ENCODE data around the gene PPP1R9A.

The PPP1R9A gene

DNA sequence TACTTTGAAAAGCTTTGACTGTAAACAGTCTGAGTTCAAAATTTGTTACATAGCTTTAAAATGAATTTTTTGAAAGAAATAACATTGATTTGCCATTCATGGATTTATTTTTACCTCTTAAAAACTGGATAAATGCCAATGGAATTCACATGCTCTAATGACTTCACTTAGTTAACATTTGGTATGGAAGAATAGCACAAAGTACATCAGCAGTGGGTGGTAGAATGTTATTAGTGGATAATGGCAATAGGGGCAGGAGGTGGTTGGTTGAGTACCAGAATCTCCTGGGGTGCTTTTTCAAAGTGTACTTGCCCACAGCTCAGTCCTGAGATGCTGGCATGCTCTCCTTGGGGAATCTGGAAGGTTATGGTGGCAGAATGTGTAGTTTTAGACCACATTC, 4.7 kb downstream of the PPP1R9A start:
- DNase-seq = no peak

DNA sequence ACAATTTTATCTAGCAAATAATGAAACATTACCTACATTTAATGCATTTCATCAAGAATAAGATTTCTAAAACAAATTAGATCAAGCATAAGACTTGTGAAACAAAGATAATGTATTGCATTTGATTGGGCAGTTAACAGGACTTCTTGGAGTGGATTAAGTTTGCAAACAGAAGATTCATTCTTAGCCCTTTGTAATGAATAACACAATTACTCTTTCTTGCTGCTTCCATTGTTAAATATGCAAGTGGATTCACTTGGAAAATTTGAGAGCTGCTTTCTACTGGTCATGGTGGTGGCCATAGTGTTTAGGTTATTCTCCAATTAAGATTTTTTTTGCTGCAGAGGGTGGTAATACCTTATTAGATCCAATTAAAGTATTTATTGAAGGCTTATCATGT, 6.0 kb downstream of the PPP1R9A start:
- DNase-seq = no peak

DNA sequence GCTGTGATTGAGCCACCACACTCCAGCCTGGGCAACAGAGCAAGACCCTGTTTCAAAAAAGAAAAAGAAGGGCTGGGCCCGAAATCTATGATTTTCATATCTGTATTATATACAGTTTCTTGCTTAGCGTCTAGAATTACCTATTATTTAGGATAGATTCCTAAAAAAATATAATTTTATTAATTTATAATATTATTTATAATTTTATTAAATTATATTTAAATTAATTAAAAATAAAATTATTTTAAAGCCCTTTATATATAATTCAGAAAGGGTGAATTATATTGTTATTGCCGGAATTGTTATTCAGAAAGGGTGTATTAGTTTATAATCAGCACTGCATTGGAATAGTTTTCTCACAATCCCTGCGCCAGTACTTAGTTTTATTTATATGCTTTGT, 14.5 kb downstream of the PPP1R9A start:
- no peak for DNase-seq

DNA sequence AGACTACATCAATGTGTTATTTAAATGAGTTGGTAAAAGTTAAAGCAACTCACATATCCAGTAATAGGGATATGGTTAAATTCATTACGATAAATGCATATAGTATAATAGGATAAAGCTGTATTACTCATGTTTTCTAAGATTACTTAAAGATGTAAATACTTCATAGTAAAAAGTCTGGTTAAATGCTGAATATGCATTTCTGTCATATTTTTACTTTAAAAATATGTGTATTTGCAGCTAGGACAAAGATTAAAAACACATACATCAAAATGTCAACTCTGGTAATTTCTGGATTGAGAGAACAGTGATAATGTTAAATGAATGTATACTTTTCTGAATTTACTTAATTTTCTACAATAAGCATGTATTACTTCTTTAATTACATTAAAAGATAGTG, 15.1 kb downstream of the PPP1R9A start:
- DNase-seq = no peak

DNA sequence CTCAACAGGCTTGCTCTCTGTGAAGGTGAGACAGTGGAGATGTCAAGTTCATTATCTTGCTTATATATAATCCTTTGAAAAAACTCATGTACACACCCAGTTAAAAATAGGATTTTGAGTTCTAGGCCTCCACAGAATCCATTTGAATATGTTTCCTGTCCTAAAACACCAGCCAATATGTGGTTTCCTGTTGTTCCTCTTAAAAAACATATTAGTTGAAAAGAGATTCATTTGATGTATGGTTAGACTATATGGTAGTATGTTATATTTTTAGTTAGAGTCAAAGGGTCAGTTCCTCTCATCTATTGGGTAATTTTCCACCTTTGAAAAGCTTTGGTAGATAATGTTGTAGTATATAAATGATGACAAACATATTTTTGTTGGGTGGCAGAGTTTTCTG, 16.0 kb downstream of the PPP1R9A start:
- no peak for DNase-seq

DNA sequence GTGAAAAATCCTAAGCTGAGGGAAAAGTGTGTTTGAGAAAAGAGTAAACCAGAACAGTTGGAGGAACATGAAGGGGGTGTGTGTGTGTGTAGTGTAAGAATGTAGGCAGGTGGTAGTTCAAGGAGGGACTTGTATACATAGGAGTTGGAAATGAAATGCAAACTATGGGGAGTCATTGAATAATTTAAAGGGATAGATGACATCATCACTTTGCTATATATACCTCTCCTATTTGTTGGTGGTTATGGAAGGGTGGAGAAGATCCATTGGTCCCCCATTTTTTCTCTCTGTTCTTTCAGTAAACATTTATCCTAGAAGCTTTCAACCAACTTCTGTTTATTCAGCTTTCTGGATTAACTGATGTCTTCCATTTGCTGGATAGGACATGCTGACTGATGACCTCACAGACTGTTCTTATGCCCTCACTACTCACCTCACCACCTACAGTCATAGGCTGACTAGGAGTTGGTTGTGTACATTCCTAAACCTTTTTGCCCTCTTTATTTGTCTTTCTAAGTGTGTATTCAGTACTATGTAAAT, 20.8 kb downstream of the PPP1R9A start:
- DNase-seq = no peak

DNA sequence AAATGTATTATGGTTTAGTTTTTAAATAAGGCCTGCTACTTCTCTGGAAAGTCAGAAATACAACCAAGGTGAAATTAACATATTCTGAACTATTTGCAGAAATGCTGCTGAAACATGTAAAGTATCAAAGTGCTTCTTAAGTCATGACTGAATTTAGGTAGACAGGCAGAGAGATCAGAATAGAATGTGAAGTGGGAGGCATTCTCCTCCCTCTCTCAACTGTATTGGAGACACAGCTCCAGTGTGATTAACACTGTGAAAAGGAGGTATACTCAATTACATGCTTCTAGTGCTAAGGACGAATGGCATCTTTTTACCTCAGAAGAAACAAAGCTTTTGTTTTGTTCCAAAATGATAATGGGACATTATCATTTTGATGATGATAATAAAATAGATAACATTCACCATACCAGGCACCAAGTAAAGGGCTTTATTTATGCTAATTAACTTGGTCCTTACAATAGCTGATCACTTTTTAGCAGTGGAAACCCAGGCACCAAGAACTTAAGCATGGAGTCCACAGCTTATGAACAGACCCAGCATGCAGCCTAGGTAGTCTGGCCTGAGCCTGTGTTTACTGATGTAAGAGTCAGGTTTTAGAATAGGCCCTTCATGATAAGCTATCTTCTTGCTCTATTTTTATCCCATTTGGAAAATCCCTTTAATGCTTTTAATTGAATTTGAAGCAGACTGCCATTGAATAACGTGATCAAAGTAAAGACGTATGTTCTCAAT, 26.0 kb downstream of the PPP1R9A start:
- DNase-seq = no peak

DNA sequence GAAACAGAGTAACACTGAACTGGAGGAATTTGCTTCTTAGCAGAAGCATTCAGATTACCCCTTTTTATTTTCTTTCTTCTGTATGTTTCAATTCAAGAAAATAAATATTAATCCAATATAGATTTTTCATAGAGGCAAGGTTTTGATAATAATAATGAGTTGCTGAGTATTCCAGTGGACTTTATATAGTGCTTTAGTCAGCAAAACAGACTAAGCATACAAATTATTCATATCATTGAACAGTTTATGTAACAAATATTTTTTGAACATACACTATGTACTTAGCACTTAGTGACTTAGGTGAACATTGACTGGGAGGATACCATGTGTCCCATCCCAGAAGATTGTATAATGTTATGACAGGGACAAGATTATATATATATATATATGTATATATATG, 32.0 kb downstream of the PPP1R9A start:
- no peak for DNase-seq

DNA sequence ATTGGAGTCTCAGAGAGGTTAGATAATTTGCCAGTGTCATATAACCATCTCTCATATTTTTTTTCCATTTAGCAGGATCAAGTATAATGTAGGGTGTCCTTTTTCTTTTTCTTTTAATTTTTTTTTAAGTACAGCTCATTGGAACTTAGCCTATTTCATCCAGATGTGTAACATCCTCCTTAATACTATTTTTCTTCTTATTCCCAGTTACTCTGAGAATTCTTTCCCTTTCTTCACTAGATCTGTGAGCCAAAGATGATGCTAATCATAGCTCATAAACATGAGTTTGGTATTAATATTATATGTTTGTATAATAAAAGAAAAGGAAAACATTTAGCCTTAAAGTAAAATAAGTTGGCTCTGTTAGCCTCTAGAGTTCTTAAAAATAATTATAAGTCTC, 32.8 kb downstream of the PPP1R9A start:
- no peak for DNase-seq

DNA sequence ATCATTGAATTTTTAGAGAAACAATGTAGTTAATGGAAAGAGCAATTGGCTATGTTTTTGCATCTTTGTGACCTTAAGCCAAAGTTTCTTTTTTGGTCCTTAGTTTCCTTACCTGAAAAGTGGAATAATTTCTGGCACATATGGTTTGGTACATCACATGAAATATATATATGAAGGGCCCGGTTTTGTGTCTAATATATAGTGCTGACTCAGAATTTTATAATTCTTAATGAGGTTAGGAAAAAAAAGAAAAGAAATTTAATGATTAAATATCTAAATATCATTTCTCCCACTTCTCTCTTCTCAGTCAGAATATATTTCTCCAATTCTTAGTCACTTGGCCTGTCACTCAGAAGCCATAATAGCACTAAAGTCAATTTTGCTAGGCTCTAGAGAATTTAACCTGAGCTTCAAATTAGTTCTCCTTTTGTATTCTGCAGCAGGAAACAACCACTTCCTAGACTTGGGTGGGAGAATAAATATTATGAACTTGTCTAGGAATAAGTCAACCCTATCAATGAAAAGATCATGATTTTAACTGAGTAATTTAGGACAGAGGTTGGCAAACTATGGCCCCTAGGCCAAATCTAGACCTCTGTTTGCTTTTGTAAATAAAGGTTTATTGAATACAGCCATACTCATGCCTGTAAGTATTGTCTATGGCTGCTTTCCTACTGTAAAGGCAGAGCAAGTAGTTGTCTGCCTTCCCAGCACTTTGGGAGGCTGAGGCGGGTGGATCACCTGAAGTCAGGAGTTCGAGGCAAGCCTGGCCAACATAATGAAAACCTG, 34.6 kb downstream of the PPP1R9A start:
- no peak for DNase-seq

DNA sequence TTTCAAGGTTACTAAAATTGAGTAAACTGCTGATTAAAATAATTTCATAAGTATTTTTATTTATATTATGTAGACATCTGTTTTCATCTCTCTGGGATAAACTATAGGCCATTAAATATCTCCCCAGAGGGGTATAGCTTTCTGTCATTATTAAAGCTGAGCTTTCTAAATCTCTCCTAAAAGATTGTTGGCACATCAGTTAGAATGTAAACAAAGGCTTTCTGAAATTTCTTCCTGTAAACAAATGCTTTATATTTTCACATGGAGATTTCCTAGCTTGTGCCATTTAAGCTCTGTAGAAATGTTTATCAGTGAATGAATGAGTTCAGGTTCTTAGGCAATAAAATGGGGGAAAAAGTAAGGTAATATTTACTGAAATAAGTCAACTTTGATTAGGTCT, 35.7 kb downstream of the PPP1R9A start:
- no peak for DNase-seq

DNA sequence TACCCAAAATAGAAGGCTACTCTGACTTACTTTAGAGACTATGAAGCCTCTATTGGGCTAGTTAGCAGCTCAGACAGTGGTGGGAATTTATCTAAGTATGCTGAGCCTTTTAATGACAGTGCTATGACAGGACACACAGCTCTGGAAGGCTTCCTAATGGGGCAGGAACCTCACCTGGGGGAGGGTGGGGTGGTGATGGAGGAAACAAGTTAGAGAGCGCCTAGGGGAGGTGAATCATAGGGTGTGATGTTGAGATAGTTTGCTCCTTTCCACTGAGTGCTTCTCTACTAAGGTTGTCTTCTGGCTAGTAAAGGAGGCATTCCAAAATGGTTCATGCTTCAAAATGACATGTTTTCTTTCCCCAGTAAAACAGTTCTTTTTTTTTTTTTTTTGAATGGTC, 42.1 kb downstream of the PPP1R9A start:
- no peak for DNase-seq

DNA sequence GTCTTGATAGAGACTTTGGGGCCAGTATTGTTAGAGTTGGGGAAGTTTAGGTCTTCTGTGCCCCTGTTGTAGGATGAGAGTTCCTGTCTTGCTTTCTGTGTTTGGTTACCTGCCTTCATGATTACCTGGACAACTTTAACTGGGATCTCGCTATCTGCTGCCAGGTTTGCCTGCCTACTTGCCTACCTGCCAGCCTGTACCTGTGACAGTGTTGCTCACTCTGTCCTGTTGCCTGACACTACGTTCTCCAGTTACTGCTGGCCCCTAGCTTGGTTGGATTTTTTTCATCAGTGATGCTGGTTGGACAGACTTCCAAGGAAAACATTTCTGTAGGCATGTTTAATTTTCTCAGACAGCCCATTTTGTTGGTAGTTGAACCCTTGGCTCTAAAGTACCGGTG, 48.4 kb downstream of the PPP1R9A start:
- DNase-seq = no peak

DNA sequence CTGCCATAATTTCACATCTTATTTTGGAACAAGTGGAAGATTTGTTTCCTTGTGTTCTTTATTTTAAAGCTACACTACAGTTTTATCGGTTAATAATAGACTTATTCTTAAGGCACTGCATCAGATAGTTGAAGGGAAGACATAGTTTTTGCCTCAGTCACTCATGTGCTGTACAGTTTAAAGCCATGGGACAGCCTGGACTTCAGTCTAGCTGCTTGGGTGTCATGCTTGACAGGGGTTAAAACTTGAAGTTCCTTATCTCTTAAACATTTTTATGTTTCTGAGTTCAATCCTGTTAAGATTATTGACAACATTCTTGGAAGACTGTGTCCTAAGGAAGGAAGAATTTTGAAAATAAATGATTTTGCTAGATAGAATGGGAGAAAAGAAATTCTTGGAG, 49.7 kb downstream of the PPP1R9A start:
- DNase-seq = no peak

DNA sequence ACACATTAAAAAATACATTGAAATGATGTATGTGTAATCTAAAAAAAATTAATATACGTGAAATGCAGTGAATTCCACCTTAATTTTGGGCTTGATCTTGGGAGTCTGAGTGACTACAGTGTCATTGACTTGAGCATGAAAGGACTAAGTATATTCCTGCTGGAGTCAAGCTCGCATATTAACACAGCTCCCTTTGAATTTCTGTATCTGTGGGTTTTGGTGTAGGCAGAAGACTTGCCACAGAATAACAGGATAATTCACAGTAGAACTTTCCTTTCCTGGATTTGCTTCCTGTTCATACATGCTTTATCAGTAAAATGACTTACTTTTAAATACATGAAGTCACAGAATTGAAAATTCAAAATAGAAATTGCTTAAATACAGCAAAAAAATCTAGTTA, 55.3 kb downstream of the PPP1R9A start:
- DNase-seq = no peak

DNA sequence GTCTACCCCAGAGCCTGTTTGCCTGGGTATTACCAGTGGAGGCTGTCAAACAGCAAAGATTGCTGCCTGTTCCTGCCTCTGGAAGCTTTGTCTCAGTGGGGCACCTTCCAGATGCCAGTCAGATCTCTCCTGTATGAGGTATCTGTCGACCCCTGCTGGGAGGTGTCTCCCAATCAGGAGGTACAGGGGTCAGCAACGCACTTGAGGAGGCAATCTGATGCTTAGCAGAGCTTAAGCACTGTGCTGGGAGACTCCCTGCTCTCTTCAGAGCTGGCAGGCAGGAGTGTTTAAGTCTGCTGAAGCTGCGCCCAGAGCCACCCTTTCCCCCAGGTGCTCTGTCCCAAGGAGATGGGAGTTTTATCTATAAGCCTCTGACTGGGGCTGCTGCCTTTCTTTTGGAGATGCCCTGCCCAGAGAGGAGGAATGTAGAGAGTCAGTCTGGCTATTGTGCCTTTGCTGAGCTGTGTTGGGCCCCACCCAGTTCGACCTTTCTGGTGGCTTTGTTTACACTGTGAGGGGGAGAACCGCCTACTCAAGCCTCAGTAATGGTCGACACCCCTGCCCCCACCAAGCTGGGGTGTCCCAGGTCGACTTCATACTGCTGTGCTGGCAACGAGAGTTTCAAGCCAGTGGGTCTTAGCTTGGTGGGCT, 62.2 kb downstream of the PPP1R9A start:
- no peak for DNase-seq

DNA sequence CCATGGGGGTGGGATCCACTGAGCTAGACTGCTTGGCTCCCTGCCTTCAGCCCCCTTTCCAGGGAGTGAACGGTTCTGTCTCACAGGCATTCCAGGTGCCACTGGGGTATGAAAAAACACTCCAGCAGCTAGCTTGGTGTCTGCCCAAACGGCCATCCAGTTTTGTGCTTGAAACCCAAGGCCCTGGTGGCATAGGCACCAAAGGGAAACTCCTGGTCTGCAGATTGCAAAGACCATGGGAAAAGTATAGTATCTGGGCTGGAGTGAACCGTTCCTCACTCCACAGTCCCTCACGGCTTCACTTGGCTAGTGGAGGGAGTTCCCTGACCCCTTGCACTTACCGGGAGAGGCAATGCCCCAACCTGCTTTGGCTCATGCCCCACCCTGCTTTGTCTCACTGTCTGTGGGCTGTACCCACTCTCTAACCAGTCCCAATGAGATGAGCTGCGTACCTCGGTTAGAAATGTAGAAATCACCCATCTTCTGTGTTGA, 62.7 kb downstream of the PPP1R9A start:
- DNase-seq = no peak

DNA sequence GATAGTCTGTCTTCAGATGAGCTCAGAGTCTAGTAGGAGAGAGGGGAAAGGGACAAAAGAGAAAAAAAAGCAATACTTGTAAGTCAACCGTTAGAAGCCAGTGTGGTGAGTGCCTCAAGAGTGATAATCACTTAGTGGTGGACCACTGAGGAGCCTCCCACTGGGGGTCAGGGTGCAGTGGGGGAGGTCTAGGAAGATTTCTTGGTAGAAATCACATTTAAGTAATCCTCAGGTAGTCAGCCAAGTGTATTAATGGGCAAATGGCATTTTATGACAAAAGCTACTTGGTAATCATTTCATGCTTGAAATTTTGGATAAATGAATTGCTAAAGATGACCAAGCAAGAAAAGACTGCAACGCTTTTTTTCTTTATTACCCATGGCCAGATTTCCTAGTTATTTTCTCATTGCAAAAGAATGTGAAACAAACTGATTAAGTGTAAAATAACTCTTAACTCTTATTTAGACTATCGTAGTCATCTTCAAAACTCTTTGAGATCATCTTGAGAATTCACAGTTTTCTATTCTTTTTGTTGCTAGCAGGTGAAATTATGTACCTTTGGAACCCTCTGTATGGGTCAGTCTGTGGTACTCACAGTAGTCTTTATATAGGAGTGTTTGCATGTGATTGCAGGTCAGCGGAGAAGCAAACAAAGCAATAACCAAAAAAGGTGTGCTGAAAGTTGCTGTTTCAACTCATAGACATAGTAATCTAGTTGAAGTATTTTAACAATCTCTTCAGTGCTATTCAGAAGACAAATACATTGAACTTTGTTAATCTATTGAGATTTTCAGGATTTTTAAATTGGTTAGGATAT, 63.9 kb downstream of the PPP1R9A start:
- no peak for DNase-seq

DNA sequence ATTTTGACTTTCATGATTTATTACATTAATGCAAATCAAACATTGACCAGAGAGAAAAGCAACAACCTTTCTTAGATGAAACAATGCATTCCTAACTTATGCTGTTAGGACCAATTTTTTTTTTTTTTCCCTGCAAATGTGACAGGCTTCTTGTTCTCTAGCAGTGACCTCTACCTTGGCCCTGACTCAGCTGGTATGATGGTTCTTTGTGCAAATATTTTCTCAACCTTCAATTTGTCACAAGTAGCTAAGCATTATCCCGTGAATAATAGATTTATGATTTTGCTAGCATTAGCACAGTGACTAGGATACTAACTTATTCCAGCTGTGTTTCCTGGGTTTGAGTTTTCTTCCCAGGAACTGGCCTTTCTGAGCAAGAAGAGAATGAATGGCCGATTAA, 64.9 kb downstream of the PPP1R9A start:
- no peak for DNase-seq

DNA sequence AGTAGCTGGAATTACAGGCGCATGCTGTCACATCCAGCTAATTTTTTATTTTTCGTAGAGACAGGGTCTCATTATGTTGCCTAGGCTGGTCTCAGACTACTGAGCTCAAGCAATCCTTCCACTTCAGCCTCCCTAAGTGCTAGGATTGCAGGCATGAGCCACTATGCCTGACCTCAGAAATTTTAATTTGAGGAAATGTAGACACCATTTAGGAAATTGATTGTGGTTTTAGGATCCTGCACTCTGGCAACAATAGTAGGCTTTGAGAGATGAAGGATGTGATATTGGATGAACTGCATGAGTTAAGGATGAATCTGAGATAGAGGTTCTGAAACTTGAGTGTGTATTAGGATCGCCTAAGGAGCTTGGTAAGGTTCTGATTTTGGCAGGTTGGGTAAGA, 66.5 kb downstream of the PPP1R9A start:
- no peak for DNase-seq

DNA sequence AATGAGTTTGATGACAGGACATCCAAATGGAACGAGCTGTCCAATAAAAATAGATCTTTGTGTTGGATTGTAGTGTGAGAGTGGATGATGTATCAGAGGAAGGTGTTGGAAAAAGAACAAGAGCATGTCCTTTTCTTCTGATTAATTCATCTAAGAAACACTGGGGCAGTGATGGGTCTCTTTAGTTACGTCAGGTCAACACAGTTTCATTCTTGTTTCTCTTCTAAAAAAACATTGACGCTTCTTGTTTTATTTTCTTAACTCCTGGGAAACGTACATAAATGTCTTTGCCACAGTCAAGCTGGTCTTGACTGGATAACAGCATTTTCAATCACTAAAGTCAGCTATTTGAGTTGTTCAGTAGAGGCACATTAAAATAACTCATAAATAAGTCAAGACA, 67.0 kb downstream of the PPP1R9A start:
- DNase-seq = no peak

DNA sequence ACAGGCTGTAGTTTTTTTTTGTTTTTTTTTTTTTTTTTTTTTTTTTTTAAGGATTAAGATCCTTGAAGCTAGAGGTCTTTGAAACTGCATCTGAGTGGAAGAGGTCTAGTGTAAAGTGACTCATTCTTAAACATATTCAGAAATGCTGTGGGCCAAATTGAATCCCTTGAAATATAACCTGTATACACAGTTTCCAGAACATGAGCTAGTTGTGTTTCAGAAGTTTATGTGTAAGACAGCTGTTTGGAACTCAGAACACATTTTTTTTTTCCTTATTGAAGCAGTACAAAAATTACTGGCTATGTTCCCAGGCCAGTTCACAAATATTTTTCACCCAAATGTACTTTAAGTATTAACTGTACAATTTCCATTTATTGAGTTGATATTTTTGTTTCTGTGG, 67.9 kb downstream of the PPP1R9A start:
- no peak for DNase-seq

Measured in KG1 (cell line).